ENCODE data around the gene DNAH1.

Gene DNAH1

GRCh38 chr3:52447512-52448355 lies 131.6 kb downstream of the DNAH1 start:
- no peaks in the 10 kb centered on the region for H3K9me3 ChIP-seq (ENCODE audit: control insufficient read depth, insufficient read depth, low read length)
- H3K4me1 ChIP-seq (ENCODE audit: control insufficient read depth, insufficient read depth, low read length): no peaks in the 10 kb centered on the region
- no peaks in the 10 kb centered on the region for H3K36me3 ChIP-seq (ENCODE audit: control insufficient read depth, insufficient read depth, low read length)
- H3K27me3 ChIP-seq (ENCODE audit: control insufficient read depth, insufficient read depth, low read length): no peaks in the 10 kb centered on the region
- H3K9ac ChIP-seq (ENCODE audit: low read depth, low read length): no peak overlapping the region
- no peak overlapping the region for H3K4me3 ChIP-seq (ENCODE audit: low read depth, low read length)
